AG10803 (cell line): Measurements from ENCODE around the gene AKNA.
"Not testable (repeated sequence)": the region's sequence is repeated elsewhere in the genome, so short reads cannot be mapped to it uniquely, and the experiment has no call there.

ENCODE experiments used
- DNase-seq: peaks from one replicate; pipeline ENCODE4 v3.0.0; 2010; ENCODE audit warnings: low read depth
- H3K4me3 ChIP-seq: 2 replicates; pipeline ENCODE4 v1.5.1; 2011; ENCODE audit warnings: mild to moderate bottlenecking, low read length, control low read depth
- CTCF ChIP-seq: conservative IDR thresholded peaks from 2 replicates; pipeline ENCODE4 v1.5.1; 2011; ENCODE audit warnings: mild to moderate bottlenecking, low read length, control low read depth, inconsistent platforms

AKNA gene

GRCh38 chr9:114321759-114322158 lies 66.0 kb downstream of the AKNA start:
- peak; percentile 57 for DNase-seq
- no peak overlapping the region for H3K4me3 ChIP-seq
- TF ChIP-seq CTCF: no peak

GRCh38 chr9:114320710-114321109 lies 67.1 kb downstream of the AKNA start:
- not testable (repeated sequence) for H3K4me3 ChIP-seq
- DNase-seq: peak; percentile 60

- no peak overlapping the region for H3K4me3 ChIP-seq
- TF ChIP-seq CTCF: no peak
- DNase-seq: no peak
These were observed 68.6 kb downstream of the AKNA start for GRCh38 chr9:114319147-114319546.

- DNase-seq: no peak
- TF ChIP-seq CTCF: no peak
These were observed 69.4 kb downstream of the AKNA start for GRCh38 chr9:114318416-114318815.

GRCh38 chr9:114317665-114318357 lies 70.0 kb downstream of the AKNA start:
- peak; percentile 94 for DNase-seq
- TF ChIP-seq CTCF: no peak
- no peak overlapping the region for H3K4me3 ChIP-seq

More at GRCh38 chr9:114318416-114318815, 69.4 kb downstream of the AKNA start:
- H3K4me3 ChIP-seq: no peak overlapping the region

- peak; percentile 8 for DNase-seq
- no peak for TF ChIP-seq CTCF
These were observed 71.1 kb downstream of the AKNA start for GRCh38 chr9:114316605-114317230.

GRCh38 chr9:114315723-114316363 lies 71.9 kb downstream of the AKNA start:
- DNase-seq: no peak
- TF ChIP-seq CTCF: no peak
- no peak overlapping the region for H3K4me3 ChIP-seq

More at GRCh38 chr9:114316605-114317230, 71.1 kb downstream of the AKNA start:
- no peak overlapping the region for H3K4me3 ChIP-seq
